IPS-NIHi11 (cell line): ENCODE results near the gene PCED1A.
A peak's percentile ranks its signal among the peaks of the same experiment; 100 is the strongest.

Experiments used
- DNase-seq: peaks from one replicate; pipeline ENCODE4 v3.0.0; 2012; ENCODE audit warnings: mixed read lengths, low spot score

PCED1A gene, protein sequence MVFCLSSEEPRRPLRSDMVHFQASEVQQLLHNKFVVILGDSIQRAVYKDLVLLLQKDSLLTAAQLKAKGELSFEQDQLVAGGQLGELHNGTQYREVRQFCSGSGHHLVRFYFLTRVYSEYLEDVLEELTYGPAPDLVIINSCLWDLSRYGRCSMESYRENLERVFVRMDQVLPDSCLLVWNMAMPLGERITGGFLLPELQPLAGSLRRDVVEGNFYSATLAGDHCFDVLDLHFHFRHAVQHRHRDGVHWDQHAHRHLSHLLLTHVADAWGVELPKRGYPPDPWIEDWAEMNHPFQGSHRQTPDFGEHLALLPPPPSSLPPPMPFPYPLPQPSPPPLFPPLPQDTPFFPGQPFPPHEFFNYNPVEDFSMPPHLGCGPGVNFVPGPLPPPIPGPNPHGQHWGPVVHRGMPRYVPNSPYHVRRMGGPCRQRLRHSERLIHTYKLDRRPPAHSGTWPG

DNA sequence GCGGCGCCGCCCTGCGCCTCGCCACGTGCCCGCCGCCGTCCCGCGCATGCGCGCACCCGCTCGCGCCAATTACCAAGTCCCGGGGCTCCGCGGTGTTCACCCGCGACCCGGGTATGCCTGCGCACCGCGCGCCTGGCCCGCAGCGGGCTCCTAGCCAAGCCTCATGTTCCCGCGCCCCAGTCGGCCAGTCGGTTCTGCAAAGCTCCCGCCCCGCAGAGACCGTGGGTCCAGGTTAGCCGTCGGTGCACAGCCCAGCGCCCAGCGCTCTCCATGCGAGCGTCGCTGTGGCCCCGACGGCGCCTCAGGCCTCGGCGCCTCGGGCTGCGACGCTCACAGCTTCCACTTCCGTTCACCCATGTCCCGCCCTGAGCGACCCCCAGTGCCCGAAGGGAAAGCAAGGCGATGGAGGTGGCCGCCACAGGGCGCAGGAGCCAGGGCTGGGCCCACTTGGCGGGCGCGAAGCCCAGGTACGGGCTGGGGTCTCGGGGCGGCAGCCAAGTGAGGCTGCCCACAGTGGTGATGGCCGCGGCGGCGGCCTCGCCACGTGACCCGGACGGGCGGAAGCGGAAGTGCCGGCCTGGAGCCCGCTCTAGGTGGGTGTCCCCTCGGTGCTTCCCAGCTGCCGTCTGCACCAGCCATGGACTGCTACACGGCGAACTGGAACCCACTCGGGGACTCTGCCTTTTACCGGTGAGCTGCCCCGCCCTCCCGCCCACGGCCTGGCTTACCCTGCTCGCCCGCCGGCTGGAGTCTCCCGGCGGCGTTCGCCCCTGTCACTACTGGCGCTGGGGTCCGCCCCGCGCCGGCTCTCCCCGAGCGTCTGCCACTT is at the start of gene PCED1A, which contains the start of gene VPS16:
PCED1A (minus strand) TSS at position 518 of the 829 bp plus-strand sequence. CDS start 743 bp downstream, outside the sequence.
VPS16 (plus strand) TSS at position 608 of the 829 bp plus-strand sequence; CDS start at position 638, 30 bp downstream.
- peak; percentile 99 for DNase-seq

DNA sequence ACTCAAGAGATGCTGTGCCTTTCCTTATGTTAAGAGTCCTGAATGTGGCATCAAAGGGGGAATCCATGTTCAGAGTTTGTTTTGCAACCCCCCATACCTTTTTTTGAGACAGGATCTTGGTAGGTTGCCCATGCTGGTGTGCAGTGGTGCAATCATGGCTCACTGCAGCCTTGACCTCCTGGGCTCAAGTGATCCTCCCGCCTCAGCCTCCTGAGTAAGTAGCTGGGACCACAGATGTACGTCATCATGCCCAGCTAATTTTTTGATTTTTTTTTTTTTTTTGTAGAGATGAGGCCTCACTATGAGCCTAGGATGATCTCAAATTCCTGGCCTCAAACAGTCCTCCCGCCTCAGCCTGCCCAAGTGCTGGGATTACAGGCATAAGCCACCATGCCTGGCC is 49.3 kb upstream of the PCED1A start:
- no peak for DNase-seq

DNA sequence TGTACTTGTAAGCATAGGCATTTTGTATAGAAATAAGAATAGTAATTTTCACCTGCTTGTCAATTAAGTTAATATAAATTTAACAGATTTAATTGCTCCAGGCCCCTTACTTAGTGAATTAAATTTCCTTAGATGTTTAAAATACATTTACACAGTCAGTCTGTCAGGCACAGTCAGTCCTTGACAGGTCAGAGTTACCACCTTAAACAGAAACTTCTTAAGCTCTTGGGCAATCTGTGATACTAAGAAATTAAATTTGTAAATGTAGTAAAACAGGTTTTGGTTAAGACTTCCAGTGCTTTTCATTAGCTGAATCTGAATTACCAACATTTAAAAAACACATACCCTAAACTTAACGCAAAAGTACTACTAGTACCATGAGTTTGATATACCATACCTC is 48.8 kb upstream of the PCED1A start:
- no peak for DNase-seq

DNA sequence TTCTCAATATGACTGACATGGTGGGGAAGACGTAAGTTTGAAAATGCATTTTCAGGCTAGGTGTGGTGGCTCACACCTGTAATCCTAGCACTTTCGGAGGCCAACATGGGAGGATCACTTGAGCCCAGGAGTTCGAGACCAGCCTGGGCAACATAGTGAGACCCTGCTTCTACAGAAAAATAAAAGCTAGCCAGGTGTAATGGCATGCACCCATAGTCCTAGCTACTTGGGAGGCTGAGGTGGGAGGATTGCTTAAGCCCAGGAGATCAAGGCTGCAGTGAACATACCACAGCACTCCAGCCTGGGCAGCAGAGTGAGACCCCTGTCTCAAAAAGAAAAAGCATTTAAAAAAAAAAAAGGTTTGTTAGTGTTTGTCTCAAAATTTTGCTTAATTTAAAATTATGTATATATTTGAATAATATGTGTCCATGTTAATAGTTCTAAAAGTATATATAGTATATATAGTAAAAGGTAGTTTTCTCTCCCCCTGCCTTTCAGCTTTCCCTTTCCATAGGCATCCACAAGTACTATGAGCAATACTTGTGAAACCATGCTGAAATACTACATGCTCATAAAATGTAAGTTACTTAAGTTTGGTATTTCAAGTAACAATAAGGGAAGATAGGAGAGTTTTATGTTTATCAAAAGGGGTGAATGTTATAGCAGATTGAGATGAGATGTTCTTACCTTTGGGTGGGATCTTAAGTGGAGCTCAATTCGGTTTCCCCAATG is 47.9 kb upstream of the PCED1A start:
- DNase-seq: no peak

DNA sequence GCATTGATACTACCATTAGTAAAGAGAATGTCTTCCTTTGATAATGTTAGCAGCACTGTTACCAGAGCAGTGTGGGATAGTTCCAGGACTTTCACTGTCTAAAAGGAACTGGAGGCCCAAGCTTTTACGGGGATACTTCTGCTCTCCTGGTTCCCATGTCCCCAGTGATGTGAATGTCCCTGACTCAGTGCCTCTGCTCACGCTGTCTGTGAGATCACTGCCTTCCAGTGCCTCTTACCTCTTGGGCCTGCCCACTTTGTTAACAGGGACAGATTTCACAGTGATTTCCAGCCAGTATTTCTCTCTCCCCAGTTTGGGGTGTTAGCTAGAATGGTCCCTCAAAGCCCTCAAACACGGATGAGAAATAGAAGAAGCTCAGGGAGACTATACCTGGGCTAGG is 47.3 kb upstream of the PCED1A start:
- DNase-seq: no peak

DNA sequence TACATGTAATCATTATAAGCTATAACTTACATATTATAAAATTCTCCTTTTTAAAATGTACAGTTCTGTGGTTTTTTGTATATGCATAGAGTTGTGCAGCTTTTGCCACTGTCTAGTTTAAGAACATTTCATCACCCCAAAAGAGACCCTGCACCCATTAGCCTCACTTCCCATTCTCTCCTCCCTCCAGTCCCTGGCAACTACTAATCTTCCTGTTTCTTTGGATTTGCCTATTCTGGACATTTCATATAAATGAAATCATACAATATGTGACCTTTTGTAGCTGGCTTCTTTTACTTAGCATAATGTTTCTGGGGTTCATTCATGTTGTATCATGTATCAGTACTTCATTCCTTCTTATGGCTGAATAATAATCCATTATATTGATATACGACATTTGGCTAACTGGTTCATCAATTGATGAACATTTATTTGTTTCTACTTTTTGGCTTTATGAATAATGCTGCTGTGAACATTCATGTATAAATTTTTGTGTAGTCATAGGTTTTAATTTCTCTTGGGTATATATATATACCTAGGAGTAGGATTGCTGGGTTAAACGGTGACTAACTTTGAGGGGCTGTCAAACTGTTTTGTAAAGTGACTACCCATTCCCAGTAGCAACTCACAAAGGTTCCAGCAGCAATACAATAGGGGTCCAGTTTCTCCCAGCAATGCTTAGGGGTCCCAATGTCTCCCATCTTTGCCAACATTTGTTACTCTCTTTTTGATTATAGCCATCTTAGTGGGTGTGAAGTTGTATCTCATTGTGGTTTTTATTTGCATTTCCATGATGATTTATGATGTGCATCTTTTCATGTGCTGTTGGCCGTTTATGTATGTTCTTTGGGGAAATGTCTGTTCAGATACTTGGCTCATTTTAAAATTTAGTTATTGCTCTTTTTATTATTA is 43.5 kb upstream of the PCED1A start:
- no peak for DNase-seq

DNA sequence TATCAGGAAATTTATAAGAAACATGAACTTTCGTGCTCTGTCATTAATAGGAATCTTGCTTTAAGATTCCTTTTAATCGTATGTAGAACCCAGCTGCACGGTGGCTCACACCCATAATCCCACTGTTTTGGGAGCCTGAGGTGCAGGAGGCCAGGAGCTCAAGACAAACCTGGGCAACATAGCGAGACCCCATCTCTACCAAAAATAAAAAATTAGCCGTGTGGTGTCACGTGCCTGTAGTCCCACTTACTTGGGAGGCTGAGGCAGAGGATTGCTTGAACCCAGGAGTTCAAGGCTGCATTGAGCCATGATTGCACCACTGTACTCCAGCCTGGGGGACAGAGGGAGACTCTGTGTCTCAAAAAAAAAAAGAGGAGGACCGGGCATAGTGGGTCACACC is 40.2 kb upstream of the PCED1A start:
- no peak for DNase-seq

DNA sequence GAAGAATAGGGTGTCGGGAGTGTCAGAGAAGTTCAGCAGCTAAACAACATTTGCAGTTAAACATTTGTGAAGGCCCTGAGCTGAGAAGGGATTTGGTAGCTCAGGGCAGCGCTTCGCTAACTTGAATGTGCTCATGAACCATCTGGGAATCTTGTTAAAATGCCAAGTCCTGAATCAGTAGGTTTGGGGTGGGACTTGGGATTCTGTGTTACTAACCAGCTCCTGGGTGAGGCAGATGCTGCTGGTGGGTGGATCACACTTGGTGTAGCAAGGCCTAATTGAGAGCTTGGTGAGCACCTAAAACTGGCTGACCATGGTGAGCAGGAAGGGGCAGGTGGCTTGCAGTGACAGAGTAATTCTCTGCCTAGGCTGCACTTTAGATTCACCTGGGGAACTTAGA is 38.7 kb upstream of the PCED1A start:
- DNase-seq: no peak

DNA sequence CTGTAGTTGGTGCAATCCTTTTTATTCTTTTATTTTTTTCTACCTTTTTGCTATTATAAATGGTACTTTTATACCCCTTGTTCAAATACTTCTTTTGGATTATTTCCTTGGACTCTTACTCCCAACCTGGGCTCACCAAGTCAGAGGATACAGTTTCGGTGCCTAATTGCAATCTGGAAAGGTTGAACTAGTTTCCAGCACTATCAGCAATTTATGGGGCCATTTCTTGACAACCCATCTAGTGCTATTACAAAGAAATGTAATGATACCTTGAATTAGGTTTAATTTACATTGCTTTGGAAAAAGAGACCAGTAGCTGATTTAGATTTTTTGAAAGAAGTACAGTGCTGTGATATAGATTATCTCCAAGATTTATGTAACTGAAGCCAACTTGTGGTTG is 38.1 kb upstream of the PCED1A start:
- DNase-seq: no peak

DNA sequence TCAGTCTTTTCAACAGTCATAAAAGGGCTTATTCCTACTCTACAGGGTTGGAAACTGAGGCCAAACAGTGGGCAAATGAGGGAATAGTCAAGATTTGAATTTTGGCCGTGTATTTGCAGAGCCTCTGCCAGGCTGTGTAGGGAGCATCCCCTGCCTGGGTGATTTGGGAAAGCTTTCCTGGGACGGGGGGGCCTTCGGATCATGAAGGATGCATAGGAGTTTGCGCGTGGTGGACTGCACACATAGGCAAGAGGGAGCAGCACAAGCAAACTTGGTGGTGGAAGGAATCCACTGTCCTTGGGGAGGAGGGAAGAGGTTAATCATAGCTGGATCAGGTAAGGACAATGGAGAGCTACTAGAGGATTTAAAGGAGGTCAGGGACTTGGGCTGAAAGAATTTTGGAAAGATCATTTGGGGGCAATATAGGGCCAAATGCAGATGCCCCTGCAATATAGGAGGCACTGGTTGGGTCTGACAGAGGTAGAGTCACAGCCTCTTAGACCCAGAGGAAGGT is 35.3 kb upstream of the PCED1A start:
- DNase-seq: no peak

DNA sequence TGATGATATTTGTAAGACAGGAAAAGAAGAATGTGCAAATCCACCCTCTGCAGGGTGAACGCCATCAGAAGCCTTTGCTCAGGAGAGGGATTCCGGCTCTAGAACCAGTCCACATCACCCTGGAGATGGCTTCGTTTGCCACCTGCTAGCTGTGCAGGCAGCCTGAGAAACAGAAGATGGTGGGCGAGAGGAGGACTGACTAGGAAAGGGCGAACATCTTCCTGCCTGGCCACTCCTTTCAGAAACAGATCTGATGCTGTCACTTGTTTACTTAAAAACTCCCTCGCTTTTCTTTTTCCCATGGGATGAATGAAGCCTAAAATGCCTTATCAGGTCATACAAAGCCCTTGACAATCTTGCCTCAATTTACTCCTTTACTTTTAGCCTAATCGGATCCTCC is 34.0 kb upstream of the PCED1A start:
- DNase-seq: no peak

DNA sequence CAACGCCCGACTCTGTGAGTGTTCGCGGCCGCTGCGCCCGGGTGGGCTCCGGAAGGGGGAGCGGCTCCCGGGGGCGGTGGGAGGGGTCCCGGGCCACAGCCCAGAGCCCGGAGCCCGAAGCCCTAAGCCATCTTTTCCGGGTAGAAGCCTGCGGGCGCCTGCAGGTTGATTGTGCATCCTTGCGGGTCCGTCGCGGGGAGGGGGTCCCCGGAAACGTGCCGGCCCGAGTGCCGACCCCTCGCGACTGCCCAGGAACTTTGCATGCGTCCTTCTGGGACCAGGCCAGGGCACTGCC is 33.2 kb upstream of the PCED1A start:
- peak; percentile 74 for DNase-seq

DNA sequence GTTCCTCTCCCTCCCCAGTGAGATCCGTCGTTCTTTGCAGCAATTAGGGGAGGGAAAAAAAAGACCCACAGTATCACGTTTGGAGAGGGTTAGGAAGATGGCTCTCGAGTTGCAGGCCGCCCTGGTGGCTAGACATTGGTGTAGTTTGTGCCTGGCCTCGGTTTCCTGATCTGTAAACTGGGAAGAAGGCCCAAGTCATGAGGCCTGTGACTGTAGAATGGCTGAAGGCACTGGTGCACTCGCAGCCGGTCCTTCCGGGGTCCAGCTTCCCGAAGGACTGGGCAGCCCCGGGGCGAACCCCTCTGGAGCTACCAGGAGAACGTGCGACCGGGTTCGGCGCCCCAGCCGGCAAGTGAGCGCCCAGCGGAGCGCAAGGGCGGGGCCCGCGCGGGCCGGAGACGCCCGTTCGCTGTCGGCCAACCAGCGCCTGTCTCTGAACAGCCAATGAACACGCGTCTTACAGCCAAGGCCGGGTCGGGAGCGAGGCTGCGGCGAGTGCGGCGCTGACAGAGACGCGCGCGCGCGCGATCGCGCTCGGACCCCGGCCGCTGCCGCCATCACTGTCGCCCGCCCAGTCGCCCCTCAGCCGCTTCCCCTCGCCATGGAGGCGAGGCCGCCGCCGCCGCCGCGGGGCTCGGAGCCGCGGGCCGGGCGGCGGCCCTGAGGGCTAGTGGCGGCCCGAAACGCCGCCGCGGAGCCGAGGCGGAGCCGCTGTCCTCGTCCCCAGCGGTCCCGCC is 32.7 kb upstream of the PCED1A start, which contains the start of gene PTPRA:
PTPRA (plus strand) TSS at position 472 of the 737 bp plus-strand sequence. CDS start 90,797 bp downstream, outside the sequence.
- DNase-seq: peak; percentile 97

DNA sequence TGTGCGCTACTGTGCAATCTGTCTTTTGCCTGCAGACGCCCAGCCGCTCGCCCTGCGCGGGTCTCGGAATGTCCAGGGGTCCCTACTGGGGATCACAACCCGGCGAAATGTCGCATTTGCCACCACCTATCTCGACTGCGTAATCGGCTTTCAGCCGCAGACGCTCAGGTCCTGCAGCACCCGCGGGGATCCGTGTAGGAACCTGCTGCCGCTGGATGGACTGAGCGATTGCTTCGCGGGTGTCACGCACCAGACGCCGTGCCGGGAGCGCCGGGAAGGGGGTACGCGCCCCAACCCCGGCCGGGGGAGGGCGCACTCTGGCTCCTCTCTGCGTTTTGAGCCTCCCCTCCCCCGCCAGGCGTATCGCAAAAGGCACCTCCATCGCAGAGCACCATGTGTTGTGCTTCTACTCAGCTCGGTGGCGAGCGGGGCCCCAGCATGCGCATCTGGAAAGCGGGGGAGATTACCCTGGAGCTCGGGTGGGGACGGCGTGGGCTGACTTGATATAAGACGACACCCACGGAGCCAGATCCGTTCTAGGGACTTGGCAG is 32.1 kb upstream of the PCED1A start:
- peak; percentile 64 for DNase-seq

DNA sequence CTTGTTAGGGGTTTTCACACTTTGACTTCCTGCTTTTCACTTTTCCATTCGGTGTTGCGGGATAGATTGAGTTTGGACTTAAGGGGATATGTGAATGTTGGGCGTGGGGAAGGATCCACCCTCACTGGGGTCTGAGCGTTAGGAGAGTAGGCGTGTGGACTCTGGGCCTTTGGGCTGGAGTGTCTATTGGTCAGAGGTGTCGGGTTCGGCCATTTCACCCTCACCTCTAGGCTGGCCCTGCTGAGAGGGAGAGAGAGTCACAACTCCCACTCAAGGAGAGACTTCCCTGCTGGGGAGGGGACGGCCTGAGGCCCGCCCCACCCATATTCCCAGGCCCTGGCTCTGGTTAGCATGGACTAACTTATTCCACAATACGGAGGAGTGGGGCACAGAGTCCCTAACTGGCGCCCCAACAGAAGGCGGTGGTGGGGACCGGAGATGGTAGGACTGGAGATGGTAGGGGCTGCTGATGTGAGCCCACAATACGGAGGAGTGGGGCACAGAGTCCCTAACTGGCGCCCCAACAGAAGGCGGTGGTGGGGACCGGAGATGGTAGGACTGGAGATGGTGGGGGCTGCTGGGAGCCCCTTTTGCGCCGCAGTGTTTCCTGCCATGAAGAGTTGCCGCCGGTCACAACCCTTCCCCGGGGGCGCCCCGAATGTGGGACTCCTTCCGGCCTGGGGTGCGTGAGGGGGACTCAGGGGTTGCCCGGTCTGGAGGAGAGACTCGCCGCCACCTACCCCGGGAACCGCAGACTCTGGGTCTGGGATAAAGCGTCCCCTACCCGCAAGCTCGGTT is 31.4 kb upstream of the PCED1A start:
- peak; percentile 27 for DNase-seq

DNA sequence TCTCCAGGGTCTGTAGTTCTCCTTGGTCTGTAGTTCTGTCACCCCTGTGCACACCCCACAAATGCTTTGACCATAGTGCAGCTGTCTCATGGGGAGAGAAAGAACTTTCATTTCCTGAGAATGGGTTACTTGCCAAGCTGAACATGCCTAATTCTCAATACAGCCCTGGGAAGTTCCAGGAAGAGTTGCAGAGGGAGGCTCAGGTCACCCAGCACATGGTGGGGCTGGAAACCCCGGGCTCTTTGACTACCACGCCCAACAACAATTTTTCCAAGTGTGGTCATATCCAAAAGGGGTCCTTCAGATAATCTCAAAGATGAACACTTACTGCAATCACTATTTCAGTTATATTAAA is 30.6 kb upstream of the PCED1A start:
- no peak for DNase-seq

DNA sequence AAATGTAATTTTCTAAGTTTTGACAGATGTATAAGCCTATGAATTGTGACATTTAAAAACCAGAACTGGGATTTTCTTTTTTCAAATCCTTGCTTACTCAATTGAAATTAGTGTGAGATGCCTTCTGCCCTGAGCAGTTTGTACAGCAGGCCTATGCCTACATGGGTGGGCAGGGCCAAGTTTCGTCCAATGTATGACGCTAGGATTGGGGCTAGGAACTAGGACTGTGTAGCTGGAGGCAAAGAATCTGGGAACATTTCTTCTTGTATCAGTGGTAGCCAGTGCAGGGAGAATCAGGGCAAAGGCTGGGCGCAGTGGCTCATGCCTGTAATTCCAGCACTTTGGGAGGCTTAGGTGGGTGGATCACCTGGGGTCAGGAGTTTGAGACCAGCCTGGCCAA is 28.9 kb upstream of the PCED1A start:
- DNase-seq: no peak

DNA sequence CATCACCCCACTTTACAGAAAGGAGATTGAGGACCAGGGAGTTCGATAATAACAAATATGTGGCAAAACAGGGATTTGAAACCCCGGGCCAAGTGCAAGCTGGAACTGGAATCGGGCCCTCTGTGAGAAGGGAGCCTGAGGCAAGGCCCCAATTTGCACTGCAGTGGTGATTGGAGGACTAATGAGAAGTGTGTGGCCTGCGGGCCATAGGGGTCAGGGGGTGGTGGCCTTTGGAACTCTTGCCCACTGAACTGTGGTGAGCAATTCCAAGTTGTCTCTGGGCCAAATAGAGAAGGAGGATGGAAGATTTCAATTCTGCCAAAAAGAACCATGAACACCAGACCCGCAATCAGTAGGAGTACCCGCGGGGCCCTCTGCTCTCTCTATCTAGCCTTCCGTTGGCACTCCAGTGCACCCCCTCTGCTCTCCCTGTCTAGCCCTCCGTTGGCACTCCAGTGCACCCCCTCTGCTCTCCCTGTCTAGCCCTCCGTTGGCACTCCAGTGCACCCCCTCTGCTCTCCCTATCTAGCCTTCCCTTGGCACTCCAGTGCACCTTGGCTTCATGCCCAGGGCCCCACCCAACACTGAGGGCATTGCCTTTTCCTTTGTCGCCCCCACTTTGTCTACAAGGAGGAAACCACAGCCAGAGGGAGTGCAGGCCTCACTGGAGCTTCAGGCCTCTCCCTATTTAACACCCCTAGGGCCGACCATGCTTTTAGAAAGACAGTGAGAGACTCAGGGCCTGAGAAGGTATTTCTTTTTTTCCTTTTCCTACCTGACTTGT is 26.8 kb upstream of the PCED1A start:
- DNase-seq: no peak

DNA sequence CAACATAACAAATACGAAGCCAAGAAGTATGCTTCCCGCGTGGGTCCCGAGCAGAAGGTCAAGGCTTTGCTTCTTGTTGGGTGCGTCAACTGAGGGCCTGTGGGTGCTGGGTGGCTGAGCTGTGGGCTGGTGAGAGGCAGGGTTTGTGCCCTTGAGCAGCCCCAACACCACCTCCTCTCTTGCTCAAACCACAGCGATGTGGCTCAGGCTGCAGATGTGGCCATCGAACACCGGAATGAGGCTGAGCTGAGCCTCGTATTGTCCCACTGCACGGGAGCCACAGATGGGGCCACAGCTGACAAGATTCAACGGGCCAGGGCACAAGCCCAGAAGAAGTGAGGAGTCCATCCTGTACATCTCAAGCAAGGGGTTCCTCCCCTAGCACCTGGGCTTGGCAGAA is 25.8 kb upstream of the PCED1A start:
- DNase-seq: no peak
